Sigmoid colon (tissue), 7 donors: ENCODE results near the gene UTP11. TPM values are rescaled to one million over a fixed set of nuclear protein-coding genes. Genes with fewer than 3 reads are reported as not detected.

Experiments
- DNase-seq: peaks from one replicate; pipeline ENCODE4 v3.0.0-alpha.2; 2019
- H3K27ac ChIP-seq, 4 donors: fragments of 200-600 bp; sonication (generic); one replicate each; pipeline ENCODE4 v1.5.1; 2016 to 2019; ENCODE audit warnings: mild to moderate bottlenecking in 1 of 4
- H3K27me3 ChIP-seq, 3 donors: fragments of 200-600 bp; sonication (generic); one replicate each; pipeline ENCODE4 v1.5.1; 2019; ENCODE audit warnings: mild to moderate bottlenecking in 1 of 3
- H3K36me3 ChIP-seq, 4 donors: fragments of 200-600 bp; sonication (generic); one replicate each; pipeline ENCODE4 v1.5.1; 2016 to 2019
- H3K4me1 ChIP-seq, 4 donors: fragments of 200-600 bp; sonication (generic); one replicate each; pipeline ENCODE4 v1.5.1; 2017 to 2019
- H3K4me3 ChIP-seq, 4 donors: fragments of 200-600 bp; sonication (generic); one replicate each; pipeline ENCODE4 v1.5.1; 2017 to 2019; ENCODE audit warnings: mild to moderate bottlenecking in 2 of 4, moderate library complexity in 1 of 4
- H3K9me3 ChIP-seq, 4 donors: fragments of 200-600 bp in 3 of 4; sonication (generic) in 3 of 4; one replicate each; pipeline versions ENCODE4 v1.5.1 to v1.6.1; 2013 to 2019
- CTCF ChIP-seq, 4 experiments: fragments of 450-650 bp in 3 of 4; fragments of 200-600 bp in 1 of 4; IDR thresholded peaks; one replicate each; pipeline ENCODE4 v1.5.1; 2016 to 2019; ENCODE audit warnings: antibody characterized with exemption in 4 of 4, mild to moderate bottlenecking in 3 of 4, moderate library complexity in 2 of 4
- EP300 ChIP-seq, 4 donors: sonication (generic); formaldehyde crosslinking; IDR thresholded peaks; one replicate each; pipeline ENCODE4 v1.6.1; 2017; ENCODE audit warnings: antibody characterized with exemption in 4 of 4
- POLR2A ChIP-seq, 2 donors: fragments of 450-650 bp; IDR thresholded peaks; one replicate each; pipeline ENCODE4 v1.6.1; 2016; ENCODE audit warnings: antibody characterized with exemption in 2 of 2, mild to moderate bottlenecking in 2 of 2, moderate library complexity in 2 of 2
- POLR2AphosphoS5 ChIP-seq, 4 donors: sonication (generic); formaldehyde crosslinking; IDR thresholded peaks; one replicate each; pipeline ENCODE4 v1.6.1; 2017; ENCODE audit warnings: antibody characterized with exemption in 4 of 4
- WGBS, 2 donors: extraction: QIAGEN DNeasy Blood & Tissue Kit; methylation state at CpG; one replicate each; pipeline ENCODE4 v1.1.7; 2013; 5-methylcytosine and 5-hydroxymethylcytosine counted together
- intact Hi-C: fragments of 100-400 bp; cut with DNase I; formaldehyde crosslinking; loops from one replicate; pipeline ENCODE4 v1.15.1; 2023
- polyA plus RNA-seq, 3 donors: library from polyadenylated mRNA; stranded (reverse); fragments of 200-250 nt; gene quantifications; one replicate each; pipeline ENCODE4 v1.2.3, GENCODE V29; 2013
- total RNA-seq, 4 donors: library from RNA; depleted of rRNA; stranded (reverse); fragments of >200 nt; gene quantifications; one replicate each; pipeline ENCODE4 v1.1.0, GENCODE V29; 2016
- donor health status: healthy with polysubstance abuse.
- donor health status: Bipolar disorder and iron deficiency.
- donor health status: healthy.

Gene UTP11
- total and polyA plus RNA-seq, 7 donors: 14.4 to 76.5 (median 54.8) TPM

DNA sequence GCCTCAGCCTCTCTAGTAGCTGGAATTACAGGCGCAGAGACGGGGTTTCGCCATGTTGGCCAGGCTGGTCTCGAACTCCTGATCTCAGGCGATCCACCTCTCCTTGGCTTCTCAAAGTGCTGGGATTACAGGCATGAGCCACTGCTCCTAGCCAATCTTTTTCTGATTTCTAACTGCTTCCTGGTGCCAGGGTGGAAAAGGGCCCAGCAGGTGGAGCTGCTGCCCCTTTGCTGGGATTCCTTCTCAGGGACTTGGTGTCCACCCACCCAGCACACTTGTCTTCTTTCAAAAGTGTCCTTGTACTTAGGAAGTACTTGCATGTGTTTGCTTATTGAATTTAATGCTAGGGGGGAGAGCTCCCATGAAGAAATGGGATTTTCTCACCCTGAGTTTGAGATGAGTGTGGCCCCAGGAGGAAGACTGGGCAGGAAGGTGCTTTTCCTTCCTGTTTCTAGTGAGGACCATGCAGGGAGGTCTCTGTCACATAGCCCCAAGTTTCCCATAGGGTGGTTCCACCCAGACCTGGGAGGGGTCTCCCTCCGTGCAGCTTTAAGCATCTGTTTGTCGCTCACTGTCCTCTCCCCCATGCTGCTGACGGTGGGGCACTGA lies 14.2 kb downstream of the UTP11 start:
- peaks cover 22 to 50% (median 45%) of the 10 kb centered on the region in 4 donors for H3K36me3 ChIP-seq
- peaks cover 0 to 28% (median 22%) of the 10 kb centered on the region in 4 donors for H3K4me1 ChIP-seq
- H3K4me3 ChIP-seq: no peak overlapping the region
- H3K27ac ChIP-seq: no peak overlapping the region
- no peaks in the 10 kb centered on the region for H3K9me3 ChIP-seq
- no peak for DNase-seq
- intact Hi-C loops: no loop called here
- no peak for TF ChIP-seq EP300 (IDR thresholded peaks at IDR 0.05)
- TF ChIP-seq CTCF (IDR thresholded peaks at IDR 0.05): peak in 2 of 4 experiments; percentile 28 to 33
- 83 to 84% methylated on average over 8 of the region's 8 CpGs for WGBS, 2 donors
- no peaks in the 10 kb centered on the region for H3K27me3 ChIP-seq

DNA sequence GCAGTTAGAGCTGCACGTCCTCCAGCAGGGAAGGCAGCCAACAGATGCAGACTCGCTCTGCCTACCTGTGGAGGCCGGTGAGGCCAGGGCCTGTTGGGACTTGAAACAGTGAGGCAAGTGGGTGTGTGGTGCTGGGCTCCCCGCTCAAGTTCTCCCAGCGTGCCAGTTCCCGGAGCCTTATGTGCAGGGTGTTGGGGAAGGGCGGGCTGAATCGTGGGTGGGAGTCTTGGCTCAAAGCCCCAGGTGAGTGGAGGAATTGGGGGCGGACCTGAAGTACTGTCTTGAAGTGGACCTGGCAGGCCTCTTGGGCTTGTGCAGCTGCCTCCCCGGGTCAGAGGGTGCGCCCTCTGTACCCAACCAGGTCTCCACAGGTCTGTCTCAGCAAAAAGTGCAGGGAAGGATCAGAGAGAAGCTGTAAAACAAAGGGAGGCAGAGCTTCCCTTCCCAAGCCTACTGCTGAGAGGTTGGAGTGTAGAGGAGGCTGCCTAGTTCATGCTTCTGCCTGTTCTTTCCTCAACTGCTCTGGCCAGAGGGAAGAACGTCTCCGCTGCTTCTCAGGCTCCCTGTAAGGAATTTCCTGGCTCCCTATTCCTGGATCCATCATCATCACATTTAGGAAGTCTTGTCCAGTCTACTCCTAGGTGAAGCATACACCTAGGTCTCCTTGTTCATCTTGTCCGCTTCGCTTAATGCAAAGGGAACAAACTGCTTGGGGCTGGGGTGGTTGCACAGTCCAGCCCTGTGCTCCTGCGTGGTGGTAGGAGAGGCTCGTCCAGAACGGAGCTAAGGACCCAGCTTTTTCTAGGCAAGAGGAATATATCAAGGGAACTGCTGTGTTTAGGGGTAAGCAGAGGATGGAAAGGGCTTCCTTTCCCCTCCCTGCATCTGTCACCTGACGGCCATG lies 14.9 kb downstream of the UTP11 start:
- Histone ChIP-seq H3K9me3 (no peaks in the 10 kb centered on the region), H3K4me1 (peaks cover 0 to 28% (median 22%) of the 10 kb centered on the region in 4 donors), H3K4me3 (no peak overlapping the region), H3K27ac (no peak overlapping the region), H3K36me3 (peaks cover 20 to 42% (median 39%) of the 10 kb centered on the region in 4 donors), H3K27me3 (no peaks in the 10 kb centered on the region)
- intact Hi-C loops: no loop called here
- DNase-seq: peak; percentile 57
- TF ChIP-seq EP300 (IDR thresholded peaks at IDR 0.05): no peak
- TF ChIP-seq POLR2AphosphoS5 (IDR thresholded peaks at IDR 0.05): no peak
- no peak for TF ChIP-seq CTCF (IDR thresholded peaks at IDR 0.05)
- TF ChIP-seq POLR2A (IDR thresholded peaks at IDR 0.05): no peak
- WGBS, 2 donors: 86 to 89% methylated on average over 19 of the region's 19 CpGs

GRCh38 chr1:38028105-38028591 lies 15.6 kb downstream of the UTP11 start:
- peaks cover 13 to 35% (median 32%) of the 10 kb centered on the region in 4 donors for H3K36me3 ChIP-seq
- no peak overlapping the region for H3K4me3 ChIP-seq
- no peak overlapping the region for H3K27ac ChIP-seq
- DNase-seq: no peak
- WGBS, 2 donors: 59 to 77% methylated on average over 3 of the region's 3 CpGs
- intact Hi-C loops: no loop called here
- H3K27me3 ChIP-seq: no peaks in the 10 kb centered on the region
- H3K4me1 ChIP-seq: peaks cover 0 to 28% (median 22%) of the 10 kb centered on the region in 4 donors
- TF ChIP-seq POLR2A (IDR thresholded peaks at IDR 0.05) (no peak), CTCF (IDR thresholded peaks at IDR 0.05) (no peak), POLR2AphosphoS5 (IDR thresholded peaks at IDR 0.05) (no peak), EP300 (IDR thresholded peaks at IDR 0.05) (no peak)
- H3K9me3 ChIP-seq: no peaks in the 10 kb centered on the region

- peak; percentile 51 for DNase-seq
- H3K4me3 ChIP-seq: no peak overlapping the region
- peaks cover 9 to 30% (median 26%) of the 10 kb centered on the region in 4 donors for H3K36me3 ChIP-seq
- intact Hi-C loops: no loop called here
- 67 to 77% methylated on average over 2 of the region's 2 CpGs for WGBS, 2 donors
- H3K9me3 ChIP-seq: no peaks in the 10 kb centered on the region
- no peaks in the 10 kb centered on the region for H3K27me3 ChIP-seq
- TF ChIP-seq EP300 (IDR thresholded peaks at IDR 0.05) (no peak), CTCF (IDR thresholded peaks at IDR 0.05) (no peak), POLR2A (IDR thresholded peaks at IDR 0.05) (no peak), POLR2AphosphoS5 (IDR thresholded peaks at IDR 0.05) (no peak)
- H3K27ac ChIP-seq: peak overlapping the region in 1 of 4 donors; percentile 58
- H3K4me1 ChIP-seq: peaks cover 0 to 28% (median 22%) of the 10 kb centered on the region in 4 donors
These were observed 16.1 kb downstream of the UTP11 start for GRCh38 chr1:38028671-38029070.
